SU-DHL-6 (cell line): Measurements from ENCODE around the gene RAB3C.

Experiments
- CTCF ChIP-seq: fragments of 200-600 bp; sonication (generic); IDR thresholded peaks from one replicate; pipeline ENCODE4 v1.5.1; 2017; ENCODE audit warnings: antibody characterized with exemption, mild to moderate bottlenecking, low read length, moderate library complexity; ENCODE audit not compliant: insufficient read depth, poor library complexity, severe bottlenecking
- EZH2phosphoT487 ChIP-seq: fragments of 200-600 bp; sonication (generic), shearing (Covaris generic); conservative IDR thresholded peaks from 2 replicates; pipeline ENCODE4 v1.6.1; 2018; ENCODE audit warnings: mild to moderate bottlenecking, antibody characterized with exemption, low read length, moderate library complexity, mixed read lengths

GRCh38 chr5:58674070-58674469 lies 91.2 kb downstream of the RAB3C start:
- no peak for TF ChIP-seq CTCF
- TF ChIP-seq EZH2phosphoT487, result no peak
